Type B pancreatic cell (in vitro differentiated cells): ENCODE results near the gene PDE8B. TPM values are rescaled to one million over a fixed set of nuclear protein-coding genes. Genes with fewer than 3 reads are reported as not detected.

Experiments
- DNase-seq: peaks from one replicate; pipeline ENCODE4 v3.0.0; 2021; ENCODE audit warnings: mixed read lengths; ENCODE audit not compliant: unreplicated experiment; ENCODE audit errors: extremely low spot score
- H3K27ac Mint-ChIP-seq: 2 replicates; pipeline ENCODE4 v1.8.0; 2021; ENCODE audit warnings: mild to moderate bottlenecking, mixed read lengths
- H3K27me3 Mint-ChIP-seq: 2 replicates; pipeline ENCODE4 v1.8.0; 2021; ENCODE audit warnings: mixed read lengths
- H3K36me3 Mint-ChIP-seq: 2 replicates; pipeline ENCODE4 v1.8.0; 2021; ENCODE audit warnings: mixed read lengths
- H3K4me1 Mint-ChIP-seq: one replicate; pipeline ENCODE4 v1.8.0; 2021; ENCODE audit warnings: mixed read lengths; ENCODE audit not compliant: unreplicated experiment
- H3K4me3 Mint-ChIP-seq: 2 replicates; pipeline ENCODE4 v1.8.0; 2021; ENCODE audit warnings: mild to moderate bottlenecking, mixed read lengths
- H3K9me3 Mint-ChIP-seq: 2 replicates; pipeline ENCODE4 v1.8.0; 2021; ENCODE audit warnings: mixed read lengths
- total RNA-seq: library from RNA; stranded (reverse); gene quantifications from 2 replicates; pipeline ENCODE4 v1.2.1, GENCODE V29; 2021; ENCODE audit warnings: low replicate concordance
- TF ChIP-seq, protein P1 (sequence below): fragments of 200-600 bp; sonication (generic); conservative IDR thresholded peaks from 2 replicates; pipeline ENCODE4 v1.5.0; 2021; ENCODE audit warnings: antibody characterized with exemption, mild to moderate bottlenecking

Gene PDE8B
- total RNA-seq, 1 donor from 2014 or later = 16.7 TPM

- H3K4me3 Mint-ChIP-seq = no peak overlapping the region
- H3K4me1 Mint-ChIP-seq = peaks cover 8% of the 10 kb centered on the region
- peaks cover 6% of the 10 kb centered on the region for H3K36me3 Mint-ChIP-seq
- H3K27me3 Mint-ChIP-seq = no peaks in the 10 kb centered on the region
- TF ChIP-seq, protein P1, sequence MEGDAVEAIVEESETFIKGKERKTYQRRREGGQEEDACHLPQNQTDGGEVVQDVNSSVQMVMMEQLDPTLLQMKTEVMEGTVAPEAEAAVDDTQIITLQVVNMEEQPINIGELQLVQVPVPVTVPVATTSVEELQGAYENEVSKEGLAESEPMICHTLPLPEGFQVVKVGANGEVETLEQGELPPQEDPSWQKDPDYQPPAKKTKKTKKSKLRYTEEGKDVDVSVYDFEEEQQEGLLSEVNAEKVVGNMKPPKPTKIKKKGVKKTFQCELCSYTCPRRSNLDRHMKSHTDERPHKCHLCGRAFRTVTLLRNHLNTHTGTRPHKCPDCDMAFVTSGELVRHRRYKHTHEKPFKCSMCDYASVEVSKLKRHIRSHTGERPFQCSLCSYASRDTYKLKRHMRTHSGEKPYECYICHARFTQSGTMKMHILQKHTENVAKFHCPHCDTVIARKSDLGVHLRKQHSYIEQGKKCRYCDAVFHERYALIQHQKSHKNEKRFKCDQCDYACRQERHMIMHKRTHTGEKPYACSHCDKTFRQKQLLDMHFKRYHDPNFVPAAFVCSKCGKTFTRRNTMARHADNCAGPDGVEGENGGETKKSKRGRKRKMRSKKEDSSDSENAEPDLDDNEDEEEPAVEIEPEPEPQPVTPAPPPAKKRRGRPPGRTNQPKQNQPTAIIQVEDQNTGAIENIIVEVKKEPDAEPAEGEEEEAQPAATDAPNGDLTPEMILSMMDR = no peak
- no peaks in the 10 kb centered on the region for H3K9me3 Mint-ChIP-seq
- H3K27ac Mint-ChIP-seq = no peak overlapping the region
- DNase-seq = no peak
Measured at GRCh38 chr5:77318060-77318459, 107.6 kb downstream of the PDE8B start.

DNA sequence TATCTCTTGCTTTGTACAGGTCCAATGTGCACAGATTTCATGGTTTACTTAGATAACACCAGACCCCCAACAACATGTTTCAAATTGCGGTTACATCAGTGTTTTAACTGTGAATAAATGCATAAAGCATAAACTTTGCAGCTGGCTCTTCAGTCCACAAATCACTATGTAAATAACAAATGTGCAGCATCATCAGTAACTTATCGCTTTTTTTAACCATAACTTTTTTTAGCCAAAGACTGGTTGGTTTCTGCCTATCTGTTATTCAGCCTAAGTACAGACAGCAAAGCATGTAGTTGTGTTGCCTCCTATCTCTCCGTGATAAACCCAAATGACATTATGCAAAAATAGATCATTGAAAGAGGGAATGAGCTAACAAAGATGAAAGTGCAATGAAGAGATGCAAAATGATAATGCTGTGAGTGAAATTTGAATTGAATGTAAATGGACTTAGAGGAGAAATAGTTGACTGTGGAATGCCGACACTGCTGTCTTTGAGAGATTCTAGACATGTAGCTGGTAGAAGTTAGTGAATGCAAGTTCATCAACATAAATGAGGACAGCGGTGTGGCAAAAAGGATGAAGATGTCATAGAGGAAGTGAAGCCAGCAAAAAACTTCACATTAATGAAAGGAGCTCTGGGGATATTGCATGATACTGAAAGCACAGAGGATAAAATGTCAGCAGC lies 108.8 kb downstream of the PDE8B start:
- Mint-ChIP-seq H3K27ac (no peak overlapping the region), H3K36me3 (peaks cover 3% of the 10 kb centered on the region), H3K27me3 (no peaks in the 10 kb centered on the region), H3K9me3 (no peaks in the 10 kb centered on the region), H3K4me3 (no peak overlapping the region), H3K4me1 (peaks cover 8% of the 10 kb centered on the region)
- TF ChIP-seq, protein P1 = no peak
- DNase-seq = no peak

DNA sequence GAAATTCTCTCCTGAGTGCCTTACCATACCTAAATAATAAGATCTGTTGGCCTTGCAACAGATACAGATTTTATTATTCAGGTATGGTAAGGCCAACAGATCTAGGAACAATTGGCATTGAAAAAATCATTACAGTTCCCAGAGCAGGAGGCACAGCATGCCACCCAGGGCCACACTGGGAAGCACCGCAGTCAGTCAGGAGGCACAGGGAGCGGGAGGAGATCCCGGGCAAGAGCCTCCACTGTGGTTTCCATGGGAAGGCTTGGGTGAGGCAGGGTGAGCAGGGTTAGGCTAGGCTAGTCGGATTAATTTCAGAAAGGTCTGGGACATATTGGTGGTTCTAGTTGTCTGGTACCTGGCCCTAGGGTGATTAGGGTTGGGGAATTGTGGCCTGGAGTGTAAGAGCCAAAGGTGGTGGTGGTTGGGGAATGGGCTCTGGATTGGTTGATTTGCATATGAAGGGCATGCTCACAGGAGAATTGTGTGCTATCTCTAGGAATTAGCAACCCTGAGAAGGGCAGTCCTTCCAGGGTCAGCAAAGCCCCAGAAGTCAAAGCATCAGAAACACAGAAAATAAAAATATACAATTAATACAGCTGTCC lies 111.4 kb downstream of the PDE8B start:
- DNase-seq = no peak
- TF ChIP-seq, protein P1 = no peak
- Mint-ChIP-seq H3K27me3 (no peaks in the 10 kb centered on the region), H3K4me1 (peaks cover 13% of the 10 kb centered on the region), H3K36me3 (no peaks in the 10 kb centered on the region), H3K9me3 (no peaks in the 10 kb centered on the region), H3K27ac (peak overlapping the region; percentile 66), H3K4me3 (no peak overlapping the region)

DNA sequence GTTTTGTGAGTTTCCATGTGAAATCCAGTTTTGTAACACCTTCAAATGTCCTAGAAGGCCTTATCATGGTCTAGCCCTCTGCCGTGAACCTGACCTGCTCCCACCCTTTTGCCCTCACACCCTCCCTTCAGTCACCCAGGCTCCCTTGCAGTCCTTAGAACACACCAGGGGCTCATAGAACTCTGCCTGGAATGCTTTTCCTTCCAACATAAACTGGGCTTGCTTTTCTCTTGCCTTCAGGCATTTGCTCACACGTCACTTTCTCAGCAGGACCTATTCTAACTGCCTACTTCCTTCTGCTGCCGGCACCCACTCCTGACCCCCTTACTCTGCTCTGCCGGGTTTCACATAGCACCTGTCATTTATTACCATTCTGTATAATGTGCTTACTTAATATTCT lies 111.9 kb downstream of the PDE8B start:
- Mint-ChIP-seq H3K27ac (peak overlapping the region; percentile 66), H3K4me1 (peaks cover 13% of the 10 kb centered on the region), H3K9me3 (no peaks in the 10 kb centered on the region), H3K27me3 (no peaks in the 10 kb centered on the region), H3K36me3 (no peaks in the 10 kb centered on the region), H3K4me3 (peak overlapping the region; percentile 10)
- TF ChIP-seq, protein P1 = no peak
- DNase-seq = no peak

GRCh38 chr5:77325921-77326541 lies 115.6 kb downstream of the PDE8B start:
- H3K4me3 Mint-ChIP-seq = no peak overlapping the region
- TF ChIP-seq, protein P1 = no peak
- no peak for DNase-seq
- H3K27ac Mint-ChIP-seq = peak overlapping the region; percentile 3
- no peaks in the 10 kb centered on the region for H3K27me3 Mint-ChIP-seq
- H3K4me1 Mint-ChIP-seq = peaks cover 17% of the 10 kb centered on the region
- H3K36me3 Mint-ChIP-seq = peaks cover 4% of the 10 kb centered on the region
- H3K9me3 Mint-ChIP-seq = no peaks in the 10 kb centered on the region
